Duodenal mucosa (tissue), 2 donors: ENCODE data around the gene TAMALIN.

Experiments
- H3K27ac ChIP-seq: one replicate; pipeline ENCODE4 v1.7.0; 2013; ENCODE audit warnings: low read depth, low read length
- H3K27me3 ChIP-seq, 2 donors: one replicate each; pipeline ENCODE4 v1.7.0; 2013; ENCODE audit warnings: low read length in 2 of 2, control low read depth in 1 of 2; ENCODE audit not compliant: insufficient read depth in 2 of 2, control insufficient read depth in 1 of 2
- H3K36me3 ChIP-seq, 2 donors: one replicate each; pipeline ENCODE4 v1.7.0; 2013; ENCODE audit warnings: low read length in 2 of 2, control low read depth in 1 of 2; ENCODE audit not compliant: insufficient read depth in 2 of 2, control insufficient read depth in 1 of 2
- H3K4me1 ChIP-seq, 2 donors: one replicate each; pipeline ENCODE4 v1.7.0; 2013; ENCODE audit warnings: low read length in 2 of 2, control low read depth in 1 of 2; ENCODE audit not compliant: insufficient read depth in 2 of 2, control insufficient read depth in 1 of 2
- H3K4me3 ChIP-seq, 2 donors: one replicate each; pipeline ENCODE4 v1.7.0; 2013; ENCODE audit warnings: low read length in 2 of 2, low read depth in 1 of 2
- H3K9ac ChIP-seq, 2 donors: one replicate each; pipeline ENCODE4 v1.7.0; 2013; ENCODE audit warnings: low read length in 2 of 2, low read depth in 1 of 2
- H3K9me3 ChIP-seq, 2 donors: one replicate each; pipeline ENCODE4 v1.7.0; 2013; ENCODE audit warnings: low read length in 2 of 2, control low read depth in 1 of 2; ENCODE audit not compliant: control insufficient read depth in 1 of 2

TAMALIN gene

GRCh38 chr12:52003016-52003550 is 3.7 kb upstream of the TAMALIN start:
- H3K36me3 ChIP-seq = peaks cover 8 to 12% of the 10 kb centered on the region in 2 donors

GRCh38 chr12:52003591-52003990 is 3.2 kb upstream of the TAMALIN start:
- H3K4me3 ChIP-seq = no peak overlapping the region
- no peak overlapping the region for H3K9ac ChIP-seq
- no peak overlapping the region for H3K27ac ChIP-seq
- peaks cover 8 to 9% of the 10 kb centered on the region in 2 donors for H3K36me3 ChIP-seq
- H3K9me3 ChIP-seq = no peaks in the 10 kb centered on the region
- H3K4me1 ChIP-seq = peaks cover 0 to 20% of the 10 kb centered on the region in 2 donors
- H3K27me3 ChIP-seq = peaks cover 19 to 20% of the 10 kb centered on the region in 2 donors

More at GRCh38 chr12:52003016-52003550, 3.7 kb upstream of the TAMALIN start:
- Histone ChIP-seq H3K27me3 (peaks cover 19 to 20% of the 10 kb centered on the region in 2 donors), H3K9me3 (no peaks in the 10 kb centered on the region), H3K4me3 (no peak overlapping the region), H3K27ac (no peak overlapping the region), H3K4me1 (peaks cover 0 to 16% of the 10 kb centered on the region in 2 donors), H3K9ac (no peak overlapping the region)

- H3K27me3 ChIP-seq = peaks cover 19 to 20% of the 10 kb centered on the region in 2 donors
- H3K27ac ChIP-seq = no peak overlapping the region
- no peaks in the 10 kb centered on the region for H3K9me3 ChIP-seq
Measured at GRCh38 chr12:52004042-52004648, 2.6 kb upstream of the TAMALIN start.

GRCh38 chr12:52005218-52005902 is 1.4 kb upstream of the TAMALIN start:
- Histone ChIP-seq H3K4me1 (peaks cover 0 to 29% of the 10 kb centered on the region in 2 donors), H3K4me3 (no peak overlapping the region), H3K9ac (no peak overlapping the region), H3K36me3 (no peaks in the 10 kb centered on the region), H3K27ac (no peak overlapping the region), H3K9me3 (no peaks in the 10 kb centered on the region), H3K27me3 (peaks cover 19 to 20% of the 10 kb centered on the region in 2 donors)

More at GRCh38 chr12:52004042-52004648, 2.6 kb upstream of the TAMALIN start:
- H3K9ac ChIP-seq = no peak overlapping the region
- no peak overlapping the region for H3K4me3 ChIP-seq
- H3K4me1 ChIP-seq = peaks cover 0 to 26% of the 10 kb centered on the region in 2 donors
- H3K36me3 ChIP-seq = peaks cover 5 to 7% of the 10 kb centered on the region in 2 donors

- Histone ChIP-seq H3K27ac (no peak overlapping the region), H3K27me3 (peaks cover 19 to 20% of the 10 kb centered on the region in 2 donors), H3K9ac (no peak overlapping the region), H3K36me3 (no peaks in the 10 kb centered on the region), H3K4me3 (peak overlapping the region; percentile 44 to 49), H3K9me3 (no peaks in the 10 kb centered on the region), H3K4me1 (peaks cover 0 to 34% of the 10 kb centered on the region in 2 donors)
Measured at GRCh38 chr12:52005903-52006703, 643 bp upstream of the TAMALIN start.

- Histone ChIP-seq H3K27ac (peak overlapping the region; percentile 48), H3K4me1 (peaks cover 0 to 36% of the 10 kb centered on the region in 2 donors), H3K36me3 (no peaks in the 10 kb centered on the region), H3K9ac (peak overlapping the region; percentile 24 to 60), H3K4me3 (peak overlapping the region; percentile 64 to 72), H3K9me3 (no peaks in the 10 kb centered on the region), H3K27me3 (peaks cover 19 to 20% of the 10 kb centered on the region in 2 donors)
Measured at GRCh38 chr12:52007158-52007921, 594 bp downstream of the TAMALIN start.

GRCh38 chr12:52007982-52008510 is 1.3 kb downstream of the TAMALIN start:
- Histone ChIP-seq H3K27me3 (peaks cover 19 to 20% of the 10 kb centered on the region in 2 donors), H3K9me3 (no peaks in the 10 kb centered on the region), H3K4me3 (peak overlapping the region in 1 of 2 donors; percentile 64), H3K27ac (peak overlapping the region; percentile 52), H3K36me3 (no peaks in the 10 kb centered on the region), H3K9ac (peak overlapping the region in 1 of 2 donors; percentile 24), H3K4me1 (peaks cover 0 to 36% of the 10 kb centered on the region in 2 donors)

- Histone ChIP-seq H3K9me3 (no peaks in the 10 kb centered on the region), H3K27ac (peak overlapping the region; percentile 27), H3K4me3 (no peak overlapping the region), H3K4me1 (peaks cover 0 to 36% of the 10 kb centered on the region in 2 donors), H3K9ac (no peak overlapping the region), H3K27me3 (peaks cover 18 to 20% of the 10 kb centered on the region in 2 donors), H3K36me3 (peaks cover 0 to 5% of the 10 kb centered on the region in 2 donors)
Measured at GRCh38 chr12:52009081-52009751, 2.5 kb downstream of the TAMALIN start.
